H1 (cell line): ENCODE results near the gene TCF4. TPM values are rescaled to one million over a fixed set of nuclear protein-coding genes. Genes with fewer than 3 reads are reported as not detected.

ENCODE experiments used
- CTCF ChIA-PET: fragments of 300-600 bp; sonication (Branson Sonifier 250); formaldehyde crosslinking; loops from one replicate; lab custom pipeline; 2021; ENCODE audit not compliant: partially characterized antibody; lab: Charles Lee
- POLR2A ChIA-PET: fragments of 300-600 bp; sonication (Branson Sonifier 250); formaldehyde crosslinking; loops from one replicate; lab custom pipeline; 2021; ENCODE audit warnings: inconsistent platforms; ENCODE audit not compliant: partially characterized antibody; lab: Charles Lee
- DNase-seq, 2 experiments: peaks; one replicate each; pipeline versions ENCODE4 v3.0.0 to v3.0.0-alpha.2; 2010 to 2022; ENCODE audit warnings: low spot score in 2 of 2, low read depth in 1 of 2, mixed read lengths in 1 of 2
- FAIRE-seq: peaks from 2 replicates; lab custom pipeline; 2011; peaks lifted over from hg19 to GRCh38; lab: Jason Lieb, UNC
- H2AFZ ChIP-seq: 2 replicates; pipeline ENCODE4 v1.8.1; 2012; ENCODE audit warnings: low read length, inconsistent platforms
- H2AK5ac ChIP-seq: 2 replicates; pipeline ENCODE4 v1.6.1; 2013; ENCODE audit warnings: low read depth, low read length
- H2BK120ac ChIP-seq: replicated peaks from 2 replicates; pipeline ENCODE3; 2013; ENCODE audit warnings: low read depth, low read length, inconsistent platforms
- H2BK12ac ChIP-seq: 2 replicates; pipeline ENCODE4 v1.6.1; 2013; ENCODE audit warnings: low read depth, low read length
- H2BK15ac ChIP-seq: 2 replicates; pipeline ENCODE4 v1.6.1; 2013; ENCODE audit warnings: low read length
- H2BK20ac ChIP-seq: 2 replicates; pipeline ENCODE4 v1.6.1; 2013; ENCODE audit warnings: low read length
- H2BK5ac ChIP-seq: 2 replicates; pipeline ENCODE4 v1.6.1; 2013; ENCODE audit warnings: low read depth, low read length
- H3K14ac ChIP-seq: 2 replicates; pipeline ENCODE4 v1.6.1; 2013; ENCODE audit warnings: inconsistent platforms; ENCODE audit not compliant: insufficient read length
- H3K18ac ChIP-seq: 2 replicates; pipeline ENCODE4 v1.6.1; 2013; ENCODE audit warnings: low read length; ENCODE audit errors: extremely low read depth
- H3K23ac ChIP-seq: 2 replicates; pipeline ENCODE4 v1.6.1; 2013; ENCODE audit warnings: inconsistent platforms; ENCODE audit not compliant: insufficient read length
- H3K23me2 ChIP-seq: 2 replicates; pipeline ENCODE4 v1.6.1; 2013; ENCODE audit warnings: low read depth, low read length
- H3K27ac ChIP-seq: 2 replicates; pipeline ENCODE4 v1.6.1; 2011; ENCODE audit warnings: low read depth, low read length, inconsistent platforms
- H3K27me3 ChIP-seq, 4 experiments: replicated peaks in 1 of 4; 1 replicate in 1 of 4; 2 replicates in 3 of 4; pipeline versions ENCODE4 v1.6.1 to v1.8.1; 2011 to 2013; ENCODE audit warnings: low read length in 3 of 4, mild to moderate bottlenecking in 3 of 4, inconsistent platforms in 2 of 4, mixed read lengths in 2 of 4, moderate library complexity in 1 of 4; ENCODE audit not compliant: control insufficient read depth in 3 of 4, insufficient read depth in 3 of 4; ENCODE audit errors: extremely low read depth in 1 of 4
- H3K36me3 ChIP-seq, 4 experiments: 2 replicates each; pipeline versions ENCODE4 v1.6.1 to v1.8.1; 2011 to 2013; ENCODE audit warnings: mild to moderate bottlenecking in 4 of 4, low read length in 3 of 4, moderate library complexity in 2 of 4, control low read depth in 1 of 4, inconsistent platforms in 1 of 4; ENCODE audit not compliant: insufficient read depth in 4 of 4, control insufficient read depth in 2 of 4
- H3K4ac ChIP-seq: replicated peaks from 2 replicates; pipeline ENCODE3; 2013; ENCODE audit warnings: low read length, low read depth, mixed read lengths, inconsistent platforms; ENCODE audit not compliant: insufficient read length
- H3K4me1 ChIP-seq, 4 experiments: replicated peaks in 1 of 4; 1 replicate in 1 of 4; 2 replicates in 3 of 4; pipeline versions ENCODE4 v1.6.1 to v1.8.1; 2011 to 2013; ENCODE audit warnings: low read length in 3 of 4, inconsistent platforms in 2 of 4, mixed read lengths in 1 of 4; ENCODE audit not compliant: insufficient read depth in 4 of 4, control insufficient read depth in 3 of 4
- H3K4me2 ChIP-seq, 2 experiments: 2 replicates each; pipeline versions ENCODE4 v1.6.1 to v1.8.1; 2011 to 2013; ENCODE audit warnings: low read depth in 2 of 2, low read length in 2 of 2, control low read depth in 1 of 2, inconsistent platforms in 1 of 2, mild to moderate bottlenecking in 1 of 2; ENCODE audit not compliant: insufficient read depth in 1 of 2
- H3K4me3 ChIP-seq, 4 experiments: fragments of 200-600, 300-600 bp in 1 of 4; sonication (generic), shearing (Covaris generic), sonication (Bioruptor Twin) in 1 of 4; 2 replicates each; pipeline versions ENCODE4 v1.5.1 to v1.8.1; 2011 to 2016; ENCODE audit warnings: low read length in 4 of 4, low read depth in 3 of 4, control low read depth in 2 of 4, inconsistent platforms in 2 of 4, mild to moderate bottlenecking in 2 of 4, mixed read lengths in 1 of 4, moderate library complexity in 1 of 4; ENCODE audit not compliant: insufficient read depth in 2 of 4; ENCODE audit errors: extremely low read depth in 1 of 4
- H3K56ac ChIP-seq: replicated peaks from 2 replicates; pipeline ENCODE3; 2013; ENCODE audit warnings: low read depth, mild to moderate bottlenecking, mixed read lengths, low read length, inconsistent platforms; ENCODE audit not compliant: insufficient read length
- H3K79me1 ChIP-seq: 2 replicates; pipeline ENCODE4 v1.6.1; 2013; ENCODE audit warnings: low read depth, low read length, control low read depth
- H3K79me2 ChIP-seq, 2 experiments: 2 replicates each; pipeline versions ENCODE4 v1.6.1 to v1.8.1; 2012 to 2013; ENCODE audit warnings: low read length in 2 of 2, mild to moderate bottlenecking in 2 of 2, inconsistent platforms in 1 of 2; ENCODE audit not compliant: insufficient read depth in 2 of 2, control insufficient read depth in 1 of 2
- H3K9ac ChIP-seq, 4 experiments: replicated peaks in 1 of 4; 1 replicate in 1 of 4; 2 replicates in 3 of 4; pipeline versions ENCODE4 v1.6.1 to v1.8.1; 2011 to 2013; ENCODE audit warnings: low read depth in 3 of 4, low read length in 3 of 4, control low read depth in 2 of 4, mild to moderate bottlenecking in 2 of 4, moderate library complexity in 2 of 4, inconsistent platforms in 1 of 4; ENCODE audit errors: extremely low read depth in 1 of 4
- H3K9me3 ChIP-seq, 2 experiments: 2 replicates each; pipeline versions ENCODE4 v1.6.1 to v1.8.1; 2012 to 2013; ENCODE audit warnings: mild to moderate bottlenecking in 2 of 2, moderate library complexity in 2 of 2, control low read depth in 1 of 2, inconsistent platforms in 1 of 2, low read depth in 1 of 2, low read length in 1 of 2, mixed read lengths in 1 of 2; ENCODE audit not compliant: insufficient read depth in 2 of 2
- H4K20me1 ChIP-seq, 2 experiments: replicated peaks in 1 of 2; 2 replicates each; pipeline versions ENCODE3 to v1.8.1; 2011 to 2013; ENCODE audit warnings: inconsistent platforms in 2 of 2, low read length in 2 of 2, mild to moderate bottlenecking in 1 of 2; ENCODE audit not compliant: insufficient read depth in 2 of 2, control insufficient read depth in 1 of 2
- H4K5ac ChIP-seq: 2 replicates; pipeline ENCODE4 v1.6.1; 2013; ENCODE audit warnings: low read length, low read depth, mixed read lengths, inconsistent platforms; ENCODE audit not compliant: insufficient read length
- H4K8ac ChIP-seq: 2 replicates; pipeline ENCODE4 v1.8.0; 2013; ENCODE audit warnings: mild to moderate bottlenecking, moderate library complexity, low read length, inconsistent platforms; ENCODE audit not compliant: insufficient read depth; ENCODE audit errors: extremely low read depth
- H4K91ac ChIP-seq: replicated peaks from 2 replicates; pipeline ENCODE3; 2013; ENCODE audit warnings: low read length, mixed read lengths, inconsistent platforms; ENCODE audit not compliant: insufficient read length
- BACH1 ChIP-seq: IDR thresholded peaks from 2 replicates; pipeline ENCODE4 v1.6.1; 2012; ENCODE audit warnings: low read length, improper control_type of control experiment
- MAX ChIP-seq: IDR thresholded peaks from 2 replicates; pipeline ENCODE4 v1.6.1; 2012; ENCODE audit warnings: inconsistent platforms
- NRF1 ChIP-seq: IDR thresholded peaks from 2 replicates; pipeline ENCODE4 v1.6.1; 2011; ENCODE audit warnings: mild to moderate bottlenecking, low read depth, low read length, improper control_type of control experiment
- RXRA ChIP-seq: IDR thresholded peaks from 2 replicates; pipeline ENCODE4 v1.6.1; 2011; ENCODE audit warnings: low read depth, mild to moderate bottlenecking, low read length, moderate library complexity; ENCODE audit not compliant: insufficient read depth
- SAP30 ChIP-seq: fragments of 300-600 bp; sonication (generic); IDR thresholded peaks from 2 replicates; pipeline ENCODE4 v1.7.1; 2012; ENCODE audit warnings: low read length, moderate library complexity, mild to moderate bottlenecking, inconsistent platforms; ENCODE audit not compliant: insufficient read depth, insufficient replicate concordance
- SRF ChIP-seq: IDR thresholded peaks from 2 replicates; pipeline ENCODE4 v1.6.1; 2011; ENCODE audit warnings: mild to moderate bottlenecking, low read depth, low read length, moderate library complexity
- TEAD4 ChIP-seq: IDR thresholded peaks from 2 replicates; pipeline ENCODE4 v1.6.1; 2012; ENCODE audit warnings: low read depth, low read length, inconsistent platforms, mixed read lengths
- USF2 ChIP-seq: IDR thresholded peaks from 2 replicates; pipeline ENCODE4 v1.6.1; 2011; ENCODE audit warnings: low read length, improper control_type of control experiment
- WGBS, 2 experiments: shearing (Covaris generic) in 1 of 2; methylation state at CpG; one replicate each; pipeline versions ENCODE4 v1.1.6 to v1.1.7; 2013 to 2015; ENCODE audit warnings: low lambda C conversion rate in 2 of 2, mixed read lengths in 2 of 2, inconsistent platforms in 1 of 2, low coverage in 1 of 2, missing lambda C conversion rate in 1 of 2; ENCODE audit not compliant: insufficient replicate concordance in 2 of 2, insufficient coverage in 1 of 2, insufficient read length in 1 of 2; ENCODE audit errors: extremely low coverage in 1 of 2, missing lambda C conversion rate in 1 of 2; 5-methylcytosine and 5-hydroxymethylcytosine counted together
- polyA plus RNA-seq, 7 experiments: library from polyadenylated mRNA; depleted of rRNA in 3 of 7; stranded (reverse) in 5 of 7; unstranded in 2 of 7; fragments of >200 nt in 5 of 7; fragments of 200-250 nt in 2 of 7; gene quantifications; 1 replicate in 5 of 7; 2 replicates in 1 of 7; 4 replicates in 1 of 7; pipeline versions ENCODE4 v1.2.1 to v1.2.3, GENCODE V29; 2011 to 2013; ENCODE audit warnings: missing spikeins in 2 of 7, mixed read lengths in 2 of 7
- total RNA-seq: library from RNA; stranded (reverse); fragmentation: NEBNext Ultra II Directional; extraction: Animal tissue kit (Norgen Biotek cat#: 25700); gene quantifications from 2 replicates; pipeline ENCODE4 v1.2.1, GENCODE V29; 2021

The TCF4 gene
- total and polyA plus RNA-seq, 2 of the 8 experiments (the other 6 are each of a cell fraction or from before 2014, with no cell fraction given): 59.3 to 118 TPM

- H3K4me3 ChIP-seq: no peak overlapping the region
- H3K4me2 ChIP-seq: peak overlapping the region in 1 of 2 experiments; percentile 23; a peak in 1 of 4 replicates
- H4K5ac ChIP-seq: no peak overlapping the region
- no peak overlapping the region for H2BK20ac ChIP-seq
- no peak overlapping the region for H2BK5ac ChIP-seq
- no peak overlapping the region for H3K23ac ChIP-seq
- H4K8ac ChIP-seq: no peak overlapping the region
- H3K23me2 ChIP-seq: no peaks in the 10 kb centered on the region
- no peak for DNase-seq
- ChIA-PET CTCF (interaction anchor here (0.6 to 3.4 kb wide), 70 partner anchors 9 to 1439 kb away, joined by 3 to 30 read pairs (median 4); no protein-coding TSS in a partner anchor), POLR2A (no interaction called here)
- no peak overlapping the region for H3K14ac ChIP-seq
- no peak overlapping the region for H4K91ac ChIP-seq
- no peak overlapping the region for H2BK15ac ChIP-seq
- no peak overlapping the region for H2AK5ac ChIP-seq
- no peaks in the 10 kb centered on the region for H3K79me1 ChIP-seq
- H3K18ac ChIP-seq: no peak overlapping the region
- H3K27me3 ChIP-seq: peaks cover 0 to 1% (median 0%) of the 10 kb centered on the region in 4 experiments; a peak in 1 of 7 replicates
- peaks cover 3 to 36% (median 23%) of the 10 kb centered on the region in 4 experiments; a peak in 5 of 8 replicates for H3K36me3 ChIP-seq
- no peak for TF ChIP-seq USF2
- TF ChIP-seq BACH1: no peak
- TF ChIP-seq RXRA: no peak
- TF ChIP-seq NRF1: no peak
- no peak for TF ChIP-seq SRF
- no peak for TF ChIP-seq MAX
- no peak for TF ChIP-seq SAP30
- TF ChIP-seq TEAD4: no peak
- no peaks in the 10 kb centered on the region for H3K79me2 ChIP-seq
- H3K27ac ChIP-seq: no peak overlapping the region
- no peak overlapping the region for H2AFZ ChIP-seq
- WGBS, 2 experiments: 95% methylated on average over 3 of the region's 3 CpGs; no CpG with 5 or more reads in 1 of the 2 experiments
- H3K56ac ChIP-seq: no peak overlapping the region
- H2BK12ac ChIP-seq: no peak overlapping the region
- H3K9ac ChIP-seq: no peak overlapping the region
- H3K4ac ChIP-seq: no peak overlapping the region
- H3K4me1 ChIP-seq: no peaks in the 10 kb centered on the region
- no peak overlapping the region for H2BK120ac ChIP-seq
- H4K20me1 ChIP-seq: no peaks in the 10 kb centered on the region
- H3K9me3 ChIP-seq: no peaks in the 10 kb centered on the region
- no peak for FAIRE-seq
Measured at GRCh38 chr18:55235094-55235461, 352.9 kb downstream of the TCF4 start.
